GM23248 (cell line): Measurements from ENCODE around the gene TEKT3.

Experiments
- EZH2 ChIP-seq: fragments of 200-600 bp; sonication (generic); IDR thresholded peaks from 2 replicates; pipeline ENCODE4 v1.6.1; 2018; ENCODE audit warnings: antibody characterized with exemption, mild to moderate bottlenecking; ENCODE audit not compliant: insufficient read depth, poor library complexity, severe bottlenecking
- EZH2phosphoT487 ChIP-seq: fragments of 200-600 bp; sonication (generic); IDR thresholded peaks from 2 replicates; pipeline ENCODE4 v1.6.1; 2018; ENCODE audit warnings: antibody characterized with exemption, moderate library complexity, mild to moderate bottlenecking, low read depth; ENCODE audit not compliant: insufficient read depth

GRCh38 chr17:15361151-15361550, 19.8 kb upstream of the TEKT3 start:
- TF ChIP-seq EZH2 (no peak), EZH2phosphoT487 (no peak)
